Neural cell (in vitro differentiated cells): Measurements from ENCODE around the gene GNG7.

Experiments
- CTCF ChIP-seq: fragments of 450-650 bp; IDR thresholded peaks from 2 replicates; pipeline ENCODE4 v1.5.1; 2014; ENCODE audit warnings: antibody characterized with exemption, mild to moderate bottlenecking, moderate library complexity; ENCODE audit not compliant: poor library complexity, severe bottlenecking
- EP300 ChIP-seq: fragments of 450-650 bp; conservative IDR thresholded peaks from 2 replicates; pipeline ENCODE4 v1.6.1; 2014; ENCODE audit warnings: antibody characterized with exemption, mild to moderate bottlenecking, moderate library complexity; ENCODE audit not compliant: poor library complexity, severe bottlenecking
- EZH2 ChIP-seq: fragments of 200-600, 300-800 bp; shearing (Covaris generic), sonication (generic); IDR thresholded peaks from 2 replicates; pipeline ENCODE4 v1.6.1; 2014; ENCODE audit warnings: antibody characterized with exemption, low read length, borderline replicate concordance, mild to moderate bottlenecking; ENCODE audit not compliant: insufficient read depth, poor library complexity, severe bottlenecking
- POLR2AphosphoS5 ChIP-seq: IDR thresholded peaks from 2 replicates; pipeline ENCODE4 v1.6.1; 2012
- TF ChIP-seq, protein P1 (sequence below): IDR thresholded peaks from 2 replicates; pipeline ENCODE4 v1.6.1; 2012; ENCODE audit warnings: borderline replicate concordance

- TF ChIP-seq CTCF, result no peak
- TF ChIP-seq, protein P1, sequence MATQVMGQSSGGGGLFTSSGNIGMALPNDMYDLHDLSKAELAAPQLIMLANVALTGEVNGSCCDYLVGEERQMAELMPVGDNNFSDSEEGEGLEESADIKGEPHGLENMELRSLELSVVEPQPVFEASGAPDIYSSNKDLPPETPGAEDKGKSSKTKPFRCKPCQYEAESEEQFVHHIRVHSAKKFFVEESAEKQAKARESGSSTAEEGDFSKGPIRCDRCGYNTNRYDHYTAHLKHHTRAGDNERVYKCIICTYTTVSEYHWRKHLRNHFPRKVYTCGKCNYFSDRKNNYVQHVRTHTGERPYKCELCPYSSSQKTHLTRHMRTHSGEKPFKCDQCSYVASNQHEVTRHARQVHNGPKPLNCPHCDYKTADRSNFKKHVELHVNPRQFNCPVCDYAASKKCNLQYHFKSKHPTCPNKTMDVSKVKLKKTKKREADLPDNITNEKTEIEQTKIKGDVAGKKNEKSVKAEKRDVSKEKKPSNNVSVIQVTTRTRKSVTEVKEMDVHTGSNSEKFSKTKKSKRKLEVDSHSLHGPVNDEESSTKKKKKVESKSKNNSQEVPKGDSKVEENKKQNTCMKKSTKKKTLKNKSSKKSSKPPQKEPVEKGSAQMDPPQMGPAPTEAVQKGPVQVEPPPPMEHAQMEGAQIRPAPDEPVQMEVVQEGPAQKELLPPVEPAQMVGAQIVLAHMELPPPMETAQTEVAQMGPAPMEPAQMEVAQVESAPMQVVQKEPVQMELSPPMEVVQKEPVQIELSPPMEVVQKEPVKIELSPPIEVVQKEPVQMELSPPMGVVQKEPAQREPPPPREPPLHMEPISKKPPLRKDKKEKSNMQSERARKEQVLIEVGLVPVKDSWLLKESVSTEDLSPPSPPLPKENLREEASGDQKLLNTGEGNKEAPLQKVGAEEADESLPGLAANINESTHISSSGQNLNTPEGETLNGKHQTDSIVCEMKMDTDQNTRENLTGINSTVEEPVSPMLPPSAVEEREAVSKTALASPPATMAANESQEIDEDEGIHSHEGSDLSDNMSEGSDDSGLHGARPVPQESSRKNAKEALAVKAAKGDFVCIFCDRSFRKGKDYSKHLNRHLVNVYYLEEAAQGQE, result no peak
- TF ChIP-seq POLR2AphosphoS5, result no peak
- no peak for TF ChIP-seq EZH2
- no peak for TF ChIP-seq EP300
Measured at GRCh38 chr19:2665103-2665502, 37.4 kb downstream of the GNG7 start.
